Astrocyte (in vitro differentiated cells and primary cell): ENCODE data around the gene TEX19. TPM values are rescaled to one million over a fixed set of nuclear protein-coding genes. Genes with fewer than 3 reads are reported as not detected.

Experiments
- DNase-seq: peaks from one replicate; pipeline ENCODE4 v3.0.0-alpha.2; 2010; ENCODE audit warnings: low read depth
- FAIRE-seq: peaks from 2 replicates; lab custom pipeline; 2011; peaks lifted over from hg19 to GRCh38; lab: Jason Lieb, UNC
- H2AFZ ChIP-seq: 2 replicates; pipeline ENCODE4 v1.6.0; 2012; ENCODE audit warnings: low read depth, low read length, inconsistent platforms
- H3K27ac ChIP-seq: 2 replicates; pipeline ENCODE4 v1.5.1; 2011; ENCODE audit warnings: low read depth, low read length, inconsistent platforms
- H3K27me3 ChIP-seq: 2 replicates; pipeline ENCODE4 v1.6.0; 2011; ENCODE audit warnings: low read length, inconsistent platforms; ENCODE audit not compliant: insufficient read depth
- H3K36me3 ChIP-seq: 2 replicates; pipeline ENCODE4 v1.5.1; 2011; ENCODE audit warnings: low read length, inconsistent platforms; ENCODE audit not compliant: insufficient read depth
- H3K4me1 ChIP-seq: 2 replicates; pipeline ENCODE4 v1.5.1; 2011; ENCODE audit warnings: low read length, inconsistent platforms; ENCODE audit not compliant: insufficient read depth
- H3K4me2 ChIP-seq: 2 replicates; pipeline ENCODE4 v1.6.0; 2012; ENCODE audit warnings: low read length, inconsistent platforms
- H3K4me3 ChIP-seq: 2 replicates; pipeline ENCODE4 v1.5.1; 2011; ENCODE audit warnings: low read depth, mild to moderate bottlenecking, low read length, inconsistent platforms; ENCODE audit not compliant: insufficient read depth
- H3K79me2 ChIP-seq: 2 replicates; pipeline ENCODE4 v1.6.0; 2012; ENCODE audit warnings: mild to moderate bottlenecking, low read length, inconsistent platforms; ENCODE audit not compliant: insufficient read depth
- H3K9ac ChIP-seq: 2 replicates; pipeline ENCODE4 v1.6.0; 2012; ENCODE audit warnings: mild to moderate bottlenecking, low read length, inconsistent platforms
- H3K9me3 ChIP-seq: 2 replicates; pipeline ENCODE4 v1.5.1; 2012; ENCODE audit warnings: low read depth, mild to moderate bottlenecking, low read length, inconsistent platforms; ENCODE audit not compliant: insufficient read depth
- H4K20me1 ChIP-seq: 2 replicates; pipeline ENCODE4 v1.6.0; 2012; ENCODE audit warnings: low read length, inconsistent platforms; ENCODE audit not compliant: insufficient read depth
- H3K27ac Mint-ChIP-seq: one replicate; pipeline ENCODE4 v1.8.0; 2021; ENCODE audit warnings: mild to moderate bottlenecking, mixed read lengths; ENCODE audit not compliant: unreplicated experiment
- H3K27me3 Mint-ChIP-seq: one replicate; pipeline ENCODE4 v1.8.0; 2021; ENCODE audit warnings: low read depth, mixed read lengths; ENCODE audit not compliant: unreplicated experiment
- H3K36me3 Mint-ChIP-seq: one replicate; pipeline ENCODE4 v1.8.0; 2021; ENCODE audit warnings: low read depth, mixed read lengths; ENCODE audit not compliant: unreplicated experiment
- H3K4me1 Mint-ChIP-seq: one replicate; pipeline ENCODE4 v1.8.0; 2021; ENCODE audit warnings: low read depth, mixed read lengths; ENCODE audit not compliant: unreplicated experiment
- H3K4me3 Mint-ChIP-seq: one replicate; pipeline ENCODE4 v1.8.0; 2021; ENCODE audit warnings: mild to moderate bottlenecking, moderate library complexity, mixed read lengths; ENCODE audit not compliant: unreplicated experiment
- H3K9me3 Mint-ChIP-seq: one replicate; pipeline ENCODE4 v1.8.0; 2021; ENCODE audit warnings: mild to moderate bottlenecking, mixed read lengths; ENCODE audit not compliant: unreplicated experiment
- CTCF ChIP-seq: IDR thresholded peaks from 2 replicates; pipeline ENCODE4 v1.5.1; 2011; ENCODE audit warnings: low read depth, mild to moderate bottlenecking, inconsistent platforms, low read length, moderate library complexity; ENCODE audit not compliant: insufficient read depth
- EZH2 ChIP-seq: IDR thresholded peaks from 2 replicates; pipeline ENCODE4 v1.6.1; 2012; ENCODE audit warnings: mild to moderate bottlenecking, low read length, inconsistent platforms; ENCODE audit not compliant: insufficient read depth
- total RNA-seq: library from RNA; stranded (reverse); gene quantifications from 2 replicates; pipeline ENCODE4 v1.2.1, GENCODE V29; 2021

The TEX19 gene
- total RNA-seq, 1 donor from 2014 or later = not detected

GRCh38 chr17:82350182-82351030 lies 8.6 kb upstream of the TEX19 start:
- Histone ChIP-seq H2AFZ (no peak overlapping the region), H3K4me3 (no peak overlapping the region), H3K9me3 (no peaks in the 10 kb centered on the region), H3K27ac (no peak overlapping the region), H3K9ac (no peak overlapping the region), H3K36me3 (no peaks in the 10 kb centered on the region), H4K20me1 (peaks cover 3% of the 10 kb centered on the region), H3K4me2 (no peak overlapping the region), H3K79me2 (no peaks in the 10 kb centered on the region), H3K4me1 (no peaks in the 10 kb centered on the region), H3K27me3 (peaks cover 9% of the 10 kb centered on the region)
- peaks cover 1% of the 10 kb centered on the region for H3K36me3 Mint-ChIP-seq
- H3K4me1 Mint-ChIP-seq = no peaks in the 10 kb centered on the region
- TF ChIP-seq EZH2 (no peak), CTCF (no peak)
- no peak overlapping the region for H3K4me3 Mint-ChIP-seq
- peaks cover 31% of the 10 kb centered on the region for H3K27me3 Mint-ChIP-seq
- no peak overlapping the region for H3K27ac Mint-ChIP-seq
- no peaks in the 10 kb centered on the region for H3K9me3 Mint-ChIP-seq
- no peak for FAIRE-seq
- no peak for DNase-seq

DNA sequence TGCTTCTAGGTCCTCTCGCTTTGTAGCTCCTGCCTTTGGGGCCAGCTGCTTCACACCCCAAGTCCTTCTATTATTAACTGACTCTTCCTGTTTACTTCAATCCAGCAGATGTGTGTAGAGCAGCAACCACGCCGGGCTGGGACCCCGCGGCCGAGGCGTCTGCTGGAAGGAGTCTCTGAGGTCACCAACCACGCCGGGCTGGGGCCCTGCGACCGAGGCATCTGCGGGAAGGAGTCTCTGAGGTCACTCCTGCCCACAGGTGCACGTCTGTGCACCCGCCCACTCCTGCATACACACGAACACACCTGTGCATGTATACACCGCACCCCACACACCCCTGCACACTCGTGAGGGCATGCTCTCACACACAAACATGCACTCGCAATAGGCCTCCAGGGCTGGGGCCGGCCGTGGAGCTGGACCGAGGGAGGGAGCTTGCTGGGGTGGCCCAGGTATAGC lies 7.8 kb upstream of the TEX19 start:
- no peak overlapping the region for H3K27ac ChIP-seq
- no peak overlapping the region for H3K27ac Mint-ChIP-seq
- H3K4me1 Mint-ChIP-seq = peaks cover 3% of the 10 kb centered on the region
- no peak for TF ChIP-seq EZH2
- no peak for TF ChIP-seq CTCF
- H3K79me2 ChIP-seq = no peaks in the 10 kb centered on the region
- no peaks in the 10 kb centered on the region for H3K9me3 Mint-ChIP-seq
- peaks cover 39% of the 10 kb centered on the region for H3K27me3 Mint-ChIP-seq
- no peak overlapping the region for H3K4me2 ChIP-seq
- FAIRE-seq (no peak), DNase-seq (no peak)
- H3K4me1 ChIP-seq = peaks cover 9% of the 10 kb centered on the region
- peaks cover 3% of the 10 kb centered on the region for H4K20me1 ChIP-seq
- peaks cover 1% of the 10 kb centered on the region for H3K36me3 Mint-ChIP-seq
- no peaks in the 10 kb centered on the region for H3K9me3 ChIP-seq
- no peak overlapping the region for H3K4me3 ChIP-seq
- H3K36me3 ChIP-seq = no peaks in the 10 kb centered on the region
- H3K4me3 Mint-ChIP-seq = no peak overlapping the region
- no peak overlapping the region for H2AFZ ChIP-seq
- H3K9ac ChIP-seq = no peak overlapping the region
- peaks cover 9% of the 10 kb centered on the region for H3K27me3 ChIP-seq
